HL-60/S4 (cell line): ENCODE data around the gene MVK.

Experiments used
- in situ Hi-C: fragments of 300-500 bp; cut with MboI; formaldehyde crosslinking; loops from 2 replicates; pipeline ENCODE4 v1.14.3; 2022; ENCODE audit warnings: low sequenced_read_pairs

Gene MVK

DNA sequence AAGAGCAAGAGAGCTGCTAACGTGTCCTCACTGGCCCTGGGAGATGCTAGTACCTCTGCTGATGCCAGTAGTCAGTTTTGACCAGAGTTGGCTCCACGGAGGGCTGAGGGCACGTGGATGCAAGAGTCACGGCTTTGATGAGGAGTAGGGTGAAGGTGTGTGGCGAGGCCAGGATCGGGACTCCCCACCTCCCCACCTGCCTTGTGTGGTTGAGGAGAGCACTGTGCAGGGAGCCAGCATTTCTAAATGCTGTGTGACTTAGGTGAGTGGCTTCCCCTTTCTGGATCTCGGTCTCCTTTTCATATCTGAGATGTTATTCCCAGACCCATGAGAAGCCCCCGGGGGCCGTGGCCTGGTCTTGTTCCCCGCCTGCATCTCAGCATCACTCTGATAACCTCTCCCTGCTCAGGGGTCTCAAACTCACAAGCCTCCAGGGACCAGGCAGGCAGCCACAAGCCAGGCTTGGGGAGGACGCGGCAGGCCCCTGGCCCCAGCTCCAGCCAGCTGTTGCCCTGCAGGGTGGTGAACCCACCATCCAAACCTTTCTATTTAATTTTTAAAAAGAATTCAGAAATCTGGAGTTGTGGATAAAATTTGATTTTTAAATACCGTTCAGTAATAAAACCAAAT, 32.1 kb downstream of the MVK start:
- in situ Hi-C loops = no loop called here

GRCh38 chr12:109606320-109607028, 32.9 kb downstream of the MVK start:
- in situ Hi-C loops = no loop called here

DNA sequence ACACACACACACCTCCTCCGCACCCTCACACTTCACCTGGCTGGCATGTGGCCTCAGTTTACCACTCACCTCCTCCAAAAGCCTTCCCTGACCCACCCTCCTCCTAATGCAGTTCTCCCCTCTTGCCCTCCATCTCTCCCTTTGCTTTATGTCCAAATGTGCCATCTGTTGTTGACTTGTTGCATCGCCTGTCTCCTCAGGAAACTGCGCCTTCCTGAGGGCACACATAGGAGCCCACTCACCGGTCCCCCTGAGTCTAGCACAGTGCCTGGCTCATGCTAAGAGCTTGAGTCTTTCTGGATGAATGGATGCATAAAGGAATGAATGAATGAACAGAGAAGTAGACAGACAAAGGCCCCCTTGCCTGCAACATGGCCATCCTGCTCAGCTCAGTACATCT, 34.0 kb downstream of the MVK start:
- in situ Hi-C loops = no loop called here

DNA sequence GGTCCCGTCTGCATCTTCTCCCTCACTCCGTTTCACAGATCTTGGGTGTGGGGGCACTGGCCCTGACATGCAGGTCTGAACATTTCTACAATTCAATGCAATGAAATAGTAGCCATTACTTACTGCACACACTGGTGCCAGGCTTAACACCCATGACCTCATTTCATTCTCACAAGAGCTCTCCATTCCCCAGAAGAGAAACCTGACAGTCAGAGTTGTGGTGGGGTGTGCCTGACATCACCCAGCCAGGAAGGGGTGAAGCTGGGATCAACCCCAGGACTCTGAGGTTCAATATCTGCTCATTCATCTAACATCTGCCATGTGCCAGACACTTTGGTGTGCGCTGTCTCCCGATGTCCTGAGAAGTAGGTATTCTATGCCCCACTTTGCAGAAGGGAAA, 34.7 kb downstream of the MVK start:
- in situ Hi-C loops = no loop called here

DNA sequence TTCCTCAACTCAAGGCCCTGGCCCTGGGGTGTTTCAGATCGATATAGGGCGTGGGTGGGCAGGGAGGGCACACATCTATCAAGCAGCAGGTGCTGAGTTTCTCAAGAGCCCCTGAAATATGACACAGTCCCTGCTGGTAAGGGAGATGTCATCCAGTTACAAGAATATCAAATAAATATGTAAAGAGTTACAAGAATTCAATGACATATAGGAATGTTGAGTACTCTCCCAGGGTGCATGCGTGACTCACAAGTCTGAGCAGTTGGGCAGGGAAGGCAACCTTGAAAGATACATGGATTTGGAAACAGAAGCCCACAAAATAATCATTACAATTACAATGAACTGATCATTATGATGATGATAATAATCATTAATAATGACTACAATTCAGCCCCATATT, 35.2 kb downstream of the MVK start:
- in situ Hi-C loops = no loop called here

DNA sequence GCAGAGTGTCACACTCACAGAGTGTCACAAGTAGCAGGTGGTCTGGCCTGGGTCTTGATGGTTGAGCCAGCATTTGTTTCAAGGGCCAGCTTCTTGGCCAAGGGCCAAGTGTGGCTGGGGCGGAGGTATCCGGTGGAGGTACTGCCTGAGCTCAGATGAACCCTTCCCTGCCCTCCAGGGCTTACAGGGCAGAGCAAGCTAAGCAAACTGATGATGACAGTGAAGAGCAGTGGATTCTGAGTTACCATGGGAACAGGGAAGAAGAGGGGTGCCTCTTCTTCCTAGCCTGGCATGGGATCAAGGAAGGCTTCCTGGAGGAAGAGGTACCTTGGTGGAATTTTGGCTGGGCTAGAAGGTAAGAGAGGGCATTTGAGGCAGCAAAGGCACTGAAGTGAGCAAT, 35.7 kb downstream of the MVK start:
- in situ Hi-C loops = no loop called here

DNA sequence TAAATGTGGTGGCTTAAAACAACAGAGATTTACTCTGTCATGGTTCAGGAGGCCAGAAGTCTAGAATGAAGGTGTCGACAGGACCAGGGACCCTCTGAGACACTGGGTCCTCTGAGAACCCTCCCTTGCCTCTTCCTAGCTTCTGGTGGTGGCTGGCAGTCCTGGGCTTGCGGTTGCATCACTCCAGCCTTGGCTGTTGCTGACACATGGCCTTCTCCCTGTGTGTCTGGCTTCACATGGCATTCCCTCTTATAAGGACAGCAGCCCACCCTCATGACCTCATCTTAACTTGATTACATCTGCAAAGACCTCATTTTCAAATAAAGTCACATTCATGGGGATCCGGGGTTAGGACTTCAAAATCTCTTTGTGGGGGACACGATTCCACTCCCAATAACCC, 36.9 kb downstream of the MVK start:
- in situ Hi-C loops = no loop called here

- in situ Hi-C loops = no loop called here
These were observed 37.6 kb downstream of the MVK start for GRCh38 chr12:109611223-109611622.

DNA sequence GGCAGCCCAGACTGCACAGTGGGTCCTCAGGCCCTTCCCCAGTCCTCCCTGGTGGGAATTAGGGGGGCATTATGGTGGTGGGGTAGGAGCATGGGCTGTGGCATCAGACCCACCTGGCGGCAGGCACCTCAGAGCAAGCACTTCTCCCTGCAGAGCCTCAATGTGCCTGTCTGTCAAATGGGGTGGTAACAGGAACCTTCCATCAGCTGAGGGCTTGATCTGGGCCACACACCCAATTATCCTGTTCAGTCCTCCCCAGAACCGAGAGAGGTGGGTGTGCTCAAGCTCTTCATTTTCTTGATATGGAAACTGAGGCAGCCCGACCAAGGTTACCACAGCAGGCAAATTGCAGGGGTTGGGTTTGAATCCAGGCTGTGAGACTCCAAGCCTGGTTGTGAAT, 38.4 kb downstream of the MVK start:
- in situ Hi-C loops = no loop called here

DNA sequence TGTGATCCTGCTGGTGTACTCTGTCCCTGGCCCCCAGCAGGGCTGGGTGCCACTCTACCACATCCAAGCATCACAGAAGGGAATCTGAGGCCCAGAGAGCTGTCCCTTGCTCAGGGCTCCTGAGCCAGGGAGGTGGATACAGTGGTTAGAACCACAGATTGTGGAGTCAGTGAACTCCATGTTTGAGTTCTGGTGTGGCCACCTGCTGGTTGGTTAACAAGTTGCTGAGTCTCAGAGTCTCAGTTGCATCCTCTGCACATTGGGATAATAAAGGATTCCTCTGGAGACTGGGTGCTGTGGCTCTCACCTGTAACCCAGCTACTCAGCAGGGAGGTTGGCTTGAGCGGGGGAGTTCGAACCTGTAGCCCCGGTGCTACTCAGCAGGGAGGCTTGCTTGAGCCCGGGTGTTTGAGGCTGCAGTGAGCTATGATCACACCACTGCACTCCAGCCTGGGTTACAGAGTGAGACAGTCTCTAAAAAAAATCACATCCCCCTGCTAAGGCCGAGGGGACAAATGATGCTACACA, 39.4 kb downstream of the MVK start:
- in situ Hi-C loops = no loop called here

DNA sequence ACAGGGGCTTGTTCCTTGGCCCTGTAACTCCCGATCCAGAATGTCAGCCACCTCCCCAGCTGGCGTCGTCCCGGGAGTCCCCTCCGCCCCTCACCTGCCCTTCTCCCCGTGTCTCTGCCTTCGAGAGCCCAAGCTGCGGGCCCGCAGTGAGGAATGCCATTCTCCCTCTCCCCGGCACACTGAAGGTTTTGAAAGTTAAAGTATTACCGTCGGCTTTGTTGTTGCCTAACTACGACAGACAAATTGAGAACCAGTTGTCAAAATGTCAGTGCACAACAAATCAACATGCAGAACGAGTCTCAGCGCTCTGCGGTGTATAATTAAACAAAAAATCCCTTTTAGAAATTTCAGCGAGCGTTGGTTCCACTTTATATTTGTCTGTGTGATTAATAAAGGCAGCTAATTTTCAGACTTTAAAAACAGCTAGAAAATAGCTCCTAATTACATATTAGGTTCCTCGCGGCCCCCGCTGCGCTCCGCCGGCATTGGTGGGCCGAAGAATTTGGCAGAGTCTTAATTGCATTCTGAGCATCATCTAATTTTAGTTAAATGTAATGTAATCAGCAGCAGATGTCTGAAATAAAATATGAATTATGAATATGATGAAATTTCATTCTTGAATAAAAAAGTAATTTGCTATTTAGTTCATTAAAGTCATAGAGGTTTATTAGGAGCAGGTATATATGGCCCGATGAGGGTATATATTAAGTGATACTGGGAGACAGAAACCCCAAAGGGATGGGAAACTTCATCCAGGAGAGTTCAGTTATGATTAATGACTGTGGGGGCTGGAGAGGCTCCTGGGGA, 40.3 kb downstream of the MVK start:
- in situ Hi-C loops = no loop called here

- in situ Hi-C loops = no loop called here
These were observed 42.1 kb downstream of the MVK start for GRCh38 chr12:109615556-109616229.

DNA sequence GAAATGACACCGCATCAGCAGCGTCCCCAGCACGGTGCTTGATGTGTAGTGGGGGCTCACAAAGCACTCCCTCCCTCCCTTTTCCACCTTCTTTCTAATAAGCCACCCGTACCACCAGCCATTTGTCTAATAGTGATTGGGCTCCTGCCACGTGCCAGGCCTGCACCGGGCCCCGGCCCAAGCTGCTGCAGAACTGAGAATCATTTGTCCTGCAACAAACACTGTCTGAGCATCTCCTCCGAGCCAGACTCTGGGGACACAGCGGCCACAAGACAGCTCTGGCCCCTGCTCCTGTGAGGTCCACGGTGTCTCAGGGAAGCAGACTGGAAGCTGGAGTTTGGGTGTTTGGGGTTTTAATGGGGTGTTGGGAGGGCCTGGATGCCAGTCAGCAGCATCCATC, 43.9 kb downstream of the MVK start:
- in situ Hi-C loops = no loop called here

DNA sequence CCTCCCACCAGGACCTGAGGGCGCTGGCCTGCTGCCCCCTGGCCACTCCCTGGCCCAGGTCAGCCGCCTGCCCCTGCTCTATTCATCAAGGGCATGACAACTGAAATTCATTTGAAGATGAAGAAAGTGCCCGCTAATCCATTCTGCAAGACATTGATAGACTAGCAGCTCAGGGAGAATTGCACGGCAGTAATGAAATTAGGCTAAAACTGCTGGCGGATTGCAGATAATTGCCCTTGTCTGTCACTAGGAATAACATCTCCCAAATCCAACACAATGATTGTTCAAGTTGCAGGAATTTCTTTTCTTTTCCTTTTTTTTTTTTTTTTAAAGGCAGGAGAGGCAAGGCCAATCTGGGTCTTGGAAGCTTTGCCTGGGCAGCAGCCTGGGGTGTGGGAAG, 44.5 kb downstream of the MVK start:
- in situ Hi-C loops = no loop called here

DNA sequence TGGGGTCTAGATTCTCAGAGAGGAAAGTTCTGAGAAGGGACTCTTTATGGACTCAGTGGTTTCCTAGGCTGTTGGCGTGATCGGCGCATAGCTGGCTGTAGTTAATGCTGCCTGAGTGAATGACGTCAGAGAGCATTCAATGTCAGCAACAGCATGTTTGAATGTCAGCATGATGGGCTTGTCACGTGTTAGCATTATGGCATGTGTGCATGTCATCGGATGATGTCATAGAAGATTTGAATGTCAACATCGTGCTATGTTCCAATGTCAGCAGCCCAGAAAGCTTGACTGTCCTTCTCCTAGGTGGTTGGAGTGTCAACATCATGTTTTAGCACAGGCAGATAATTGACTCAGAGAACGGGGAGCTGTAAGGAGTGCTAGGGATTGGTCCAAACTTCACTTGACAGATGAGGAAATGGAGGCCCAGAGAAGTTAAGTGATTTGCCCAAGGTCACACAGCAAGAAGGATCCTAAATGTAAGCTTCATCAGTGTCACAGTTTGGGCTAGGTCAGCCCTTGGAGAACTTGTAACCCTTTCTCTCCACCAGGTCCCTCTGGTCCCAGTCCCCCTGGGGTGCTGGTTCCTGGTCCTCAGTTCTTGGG, 45.5 kb downstream of the MVK start:
- in situ Hi-C loops = no loop called here

DNA sequence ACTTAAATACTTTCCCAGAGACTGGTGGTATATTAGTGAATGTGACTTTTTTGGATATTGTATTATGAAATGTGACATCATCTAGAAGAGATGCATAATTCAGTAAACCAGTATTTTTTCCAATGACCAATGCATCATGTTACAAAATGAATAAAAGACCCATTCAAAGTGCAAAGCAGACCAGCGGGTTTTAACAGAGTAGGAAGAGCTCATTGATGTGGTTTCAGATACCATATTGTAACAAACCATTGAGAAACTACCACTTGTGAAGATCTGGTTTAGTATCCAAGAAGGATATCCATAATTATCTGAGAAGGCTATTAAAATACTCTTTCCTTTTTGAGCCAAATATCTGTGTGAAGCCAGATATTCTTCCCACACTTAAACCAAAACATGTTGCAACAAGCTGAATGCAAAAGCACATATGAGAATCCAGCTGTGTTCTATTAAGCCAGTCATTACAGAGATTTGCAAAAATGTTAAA, 47.7 kb downstream of the MVK start:
- in situ Hi-C loops = no loop called here

GRCh38 chr12:109621901-109622364, 48.3 kb downstream of the MVK start:
- in situ Hi-C loops = no loop called here

DNA sequence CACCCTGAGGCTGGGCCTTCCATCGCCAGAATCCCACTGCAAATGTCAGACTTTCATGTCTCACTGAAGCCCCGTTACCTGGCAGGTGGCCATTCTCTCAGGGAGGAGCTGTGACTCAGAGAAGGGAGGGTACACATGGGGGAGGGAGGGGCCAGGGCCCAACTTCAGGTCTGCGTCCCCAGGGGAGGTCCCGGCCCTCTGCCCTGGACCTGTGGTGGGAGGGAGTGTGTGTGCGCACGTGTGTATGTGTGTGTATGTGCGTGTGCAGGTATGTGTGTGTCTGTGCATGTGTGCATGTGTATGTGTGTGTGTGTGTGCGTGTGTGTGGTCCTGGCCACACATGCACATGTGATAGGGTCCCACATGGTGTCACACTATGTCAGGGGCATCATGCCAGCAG, 50.9 kb downstream of the MVK start:
- in situ Hi-C loops = no loop called here

- in situ Hi-C loops = no loop called here
These were observed 51.6 kb downstream of the MVK start for GRCh38 chr12:109625131-109625559.

- in situ Hi-C loops = no loop called here
These were observed 52.3 kb downstream of the MVK start for GRCh38 chr12:109625749-109626377.
